NCI-H146 (cell line): ENCODE data around the gene TBXAS1.

ENCODE experiments used
- DNase-seq: peaks from one replicate; lab custom pipeline; 2025; lab: John Stamatoyannopoulos, UW

Gene TBXAS1

GRCh38 chr7:139982927-139983920, 154.2 kb downstream of the TBXAS1 start:
- DNase-seq, result no peak

DNA sequence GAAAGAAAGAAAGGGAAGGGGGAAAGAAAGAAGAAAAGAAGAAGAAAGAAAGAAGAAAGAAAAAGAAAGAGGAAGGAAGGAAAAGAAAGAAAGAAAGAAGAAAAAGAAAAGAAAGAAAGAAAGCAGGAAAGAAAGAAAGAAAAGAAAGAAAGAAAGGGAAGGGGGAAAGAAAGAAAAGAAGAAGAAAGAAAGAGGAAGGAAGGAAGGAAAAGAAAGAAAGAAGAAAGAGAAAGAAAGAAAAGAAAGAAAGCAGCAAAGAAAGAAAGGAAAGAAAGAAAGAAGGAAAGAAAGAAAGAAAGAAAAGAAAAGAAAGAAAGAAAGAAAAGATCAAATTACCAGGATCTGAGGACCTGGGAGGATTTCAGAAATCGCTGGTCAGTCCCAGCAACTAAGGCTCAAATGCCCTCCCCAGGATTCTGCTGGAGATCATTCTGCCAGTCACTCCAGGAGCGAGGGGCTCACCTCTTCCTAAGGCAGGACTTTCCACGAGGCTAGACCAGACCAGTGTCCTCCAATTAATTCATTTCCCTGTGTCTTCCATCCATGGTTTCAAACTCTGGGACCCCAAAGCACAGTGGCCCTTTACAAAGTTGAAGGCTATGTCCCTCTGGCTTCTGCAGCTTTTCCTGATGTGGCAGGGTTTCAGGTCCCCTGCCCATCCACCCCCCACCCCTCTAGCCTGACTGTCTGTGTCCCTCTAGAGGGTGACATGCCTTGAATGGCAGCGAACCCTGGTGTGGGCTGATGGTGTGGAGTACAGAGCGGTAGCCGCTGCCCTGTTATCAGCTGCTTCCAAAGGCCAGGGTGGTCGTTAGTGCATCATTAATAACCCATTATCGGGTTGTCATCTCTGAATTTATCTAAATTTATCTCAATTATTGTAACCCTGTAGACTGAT, 155.8 kb downstream of the TBXAS1 start:
- DNase-seq, result no peak

DNA sequence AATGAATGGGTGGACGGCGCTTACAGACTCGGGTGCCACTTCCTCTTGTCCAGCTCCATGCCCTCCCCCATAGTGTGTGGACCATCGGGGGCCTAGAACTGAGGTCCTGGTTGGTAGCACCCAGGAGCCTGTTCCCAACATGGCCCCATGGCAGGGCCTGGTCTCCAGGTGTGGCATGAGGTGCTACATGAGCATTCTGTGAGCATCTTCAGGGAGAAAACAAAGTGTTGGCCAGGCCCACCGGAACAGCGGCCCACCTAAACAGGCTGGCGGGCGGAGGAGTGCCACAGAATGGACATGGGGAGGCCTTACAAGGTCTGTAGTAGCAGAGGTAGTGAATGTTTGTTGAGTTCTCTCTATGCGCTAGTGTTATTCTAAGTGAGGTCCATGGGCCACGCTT, 156.7 kb downstream of the TBXAS1 start:
- DNase-seq, result no peak

DNA sequence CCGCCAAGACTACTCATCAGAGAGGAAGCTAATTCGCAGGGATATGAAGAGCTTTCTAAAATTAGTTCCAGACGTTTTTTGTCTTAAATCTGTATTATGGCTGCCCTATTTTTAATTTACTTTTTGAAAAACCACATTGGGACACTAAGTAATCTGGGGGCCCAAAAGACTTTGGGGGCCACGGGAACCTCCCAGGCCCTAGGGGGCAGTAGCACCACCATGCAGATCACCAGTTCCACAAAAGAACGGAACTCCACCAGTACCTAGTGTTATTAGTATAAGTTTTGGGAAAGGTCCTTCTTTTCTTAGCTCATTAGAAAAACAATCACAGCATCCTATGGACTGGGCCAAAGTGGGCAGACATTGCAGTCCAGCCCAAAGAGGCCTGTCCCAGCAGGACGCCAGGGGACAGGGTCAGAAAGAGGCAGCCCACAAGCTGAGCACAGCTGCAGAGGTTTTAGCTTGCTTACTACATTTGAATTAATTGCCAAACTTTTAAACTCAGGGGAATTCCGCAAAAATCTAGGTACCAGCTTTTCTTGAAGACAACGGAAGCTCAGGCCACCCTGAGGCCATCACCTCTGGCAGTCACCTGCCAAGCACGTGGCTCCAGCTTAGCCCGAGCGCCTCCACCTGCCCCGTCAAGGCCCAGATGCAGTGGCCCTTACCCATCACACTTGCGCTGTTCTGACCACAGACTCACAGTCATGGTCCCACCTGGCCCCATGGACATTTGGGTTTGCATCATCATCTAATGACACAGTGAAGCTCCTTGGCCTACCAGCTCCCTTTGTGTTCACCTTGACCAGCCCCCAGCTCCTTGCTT, 158.8 kb downstream of the TBXAS1 start:
- DNase-seq, result no peak

GRCh38 chr7:139989366-139990141, 160.5 kb downstream of the TBXAS1 start:
- no peak for DNase-seq

GRCh38 chr7:139990142-139990535, 161.1 kb downstream of the TBXAS1 start:
- DNase-seq, result peak; percentile 16

DNA sequence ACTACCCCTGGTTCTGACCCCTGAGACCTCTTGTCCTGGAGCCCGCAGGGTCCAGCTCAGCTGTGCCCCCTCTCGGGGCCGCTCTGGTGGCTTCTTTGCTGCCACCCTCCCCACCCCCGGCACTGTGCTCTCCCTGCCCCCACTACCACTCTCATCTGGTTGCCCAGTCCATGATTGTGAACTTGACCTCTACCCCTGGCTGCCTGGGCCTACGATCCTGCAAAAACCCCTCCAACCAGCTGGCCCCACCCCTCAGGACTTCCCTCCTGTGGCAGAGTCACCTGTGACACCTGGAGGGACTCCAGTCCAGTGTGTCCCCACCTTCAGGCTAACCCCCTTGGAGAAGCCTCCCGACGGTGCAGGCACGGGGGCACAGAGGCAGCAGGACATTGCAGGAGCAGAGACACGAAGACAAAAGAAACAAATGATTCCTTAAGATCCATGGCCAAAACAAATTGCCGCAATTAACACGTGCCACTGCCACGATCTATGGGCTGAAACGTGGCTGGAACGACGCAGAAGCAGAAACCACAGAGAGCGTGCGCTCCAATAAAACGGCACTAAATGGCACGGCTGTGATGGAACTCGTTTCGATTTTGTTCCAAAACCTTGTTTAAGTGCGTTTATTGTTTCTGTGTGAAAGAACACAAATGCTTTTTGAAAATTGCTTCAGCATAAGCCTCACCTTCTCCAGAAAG, 161.7 kb downstream of the TBXAS1 start:
- no peak for DNase-seq

DNA sequence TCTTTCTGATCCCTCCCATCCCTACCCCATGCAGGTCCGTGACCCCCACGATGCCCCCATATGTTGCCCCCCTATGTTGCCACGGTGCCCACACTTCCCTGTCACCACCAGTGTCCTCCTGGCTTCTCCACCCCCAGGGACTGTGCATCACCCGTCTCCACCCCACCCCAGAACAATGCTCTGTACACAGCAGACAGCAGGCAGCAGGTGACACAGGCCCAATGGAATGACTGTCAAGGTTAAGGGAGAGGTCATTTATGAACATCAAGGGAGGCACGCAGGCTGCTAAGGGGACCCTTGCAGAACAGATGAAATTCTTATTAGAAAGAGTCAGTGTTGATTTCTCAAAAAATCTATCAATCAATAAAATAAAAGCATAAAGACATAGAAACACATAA, 162.2 kb downstream of the TBXAS1 start:
- DNase-seq, result peak; percentile 43

GRCh38 chr7:139991911-139992310, 162.8 kb downstream of the TBXAS1 start:
- no peak for DNase-seq

GRCh38 chr7:139992353-139993044, 163.4 kb downstream of the TBXAS1 start:
- no peak for DNase-seq

- no peak for DNase-seq
These were observed 164.1 kb downstream of the TBXAS1 start for GRCh38 chr7:139993169-139993568.

DNA sequence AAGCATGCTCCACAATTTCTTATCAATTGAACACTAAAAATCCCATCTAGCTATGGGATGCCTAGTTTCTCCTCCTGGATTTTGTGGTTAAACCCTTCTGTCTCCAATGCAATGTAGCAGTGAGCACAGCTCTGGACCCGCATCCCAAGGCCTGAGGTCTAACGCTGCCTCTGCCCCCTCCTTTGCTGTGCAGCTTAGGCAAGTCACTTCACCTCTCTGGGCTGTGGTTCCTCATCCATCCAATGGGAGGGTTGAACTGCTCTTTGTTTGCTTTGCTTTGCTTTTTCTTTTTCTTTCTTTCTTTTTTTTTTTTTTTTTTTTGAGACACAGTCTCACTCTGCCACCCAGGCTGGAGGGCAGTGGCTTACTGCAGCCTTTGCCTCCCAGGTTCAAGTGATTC, 164.5 kb downstream of the TBXAS1 start:
- no peak for DNase-seq

GRCh38 chr7:139994356-139994755, 165.3 kb downstream of the TBXAS1 start:
- no peak for DNase-seq

DNA sequence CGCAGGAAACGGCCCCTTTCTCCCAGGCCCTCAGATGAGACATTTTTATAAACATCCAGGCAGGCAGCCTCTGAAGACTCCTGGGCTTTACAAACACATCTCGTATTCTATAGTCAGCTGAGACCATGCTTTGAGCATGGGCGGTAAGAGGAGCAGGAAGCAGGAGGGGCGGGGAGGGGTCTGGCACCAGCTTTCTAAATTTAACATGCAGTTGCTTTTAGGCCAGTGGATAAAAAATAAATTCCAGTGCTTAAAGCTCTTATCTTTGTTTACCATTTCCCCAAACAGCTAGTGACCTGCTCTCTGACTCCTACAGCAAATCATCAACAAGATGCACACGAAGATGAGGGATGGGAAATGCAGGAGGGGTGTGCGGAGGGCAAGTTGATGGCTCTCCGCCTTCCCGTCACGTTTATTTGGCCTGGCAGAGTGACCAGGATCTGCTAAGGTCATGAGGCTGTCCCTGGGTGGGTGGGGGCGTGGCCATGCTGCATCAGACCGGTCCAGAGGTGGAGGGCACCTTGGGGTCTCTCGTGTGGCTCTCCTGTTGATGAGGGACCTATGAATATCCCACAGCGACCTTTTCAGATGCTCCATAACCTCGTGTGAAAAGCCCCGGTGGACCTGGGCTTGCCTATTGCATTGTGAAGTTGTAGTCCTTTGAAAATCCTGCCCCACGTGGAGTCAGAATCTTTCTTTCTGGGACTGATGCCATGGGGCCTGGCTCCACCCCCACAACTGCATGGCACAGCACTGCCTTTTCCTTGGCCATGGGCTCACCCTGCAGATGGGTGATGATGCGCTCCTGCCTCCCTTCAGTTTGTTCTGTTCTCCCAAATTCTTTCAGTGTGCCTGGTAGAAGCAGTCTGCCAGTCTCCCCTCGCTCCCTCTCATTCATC, 166.2 kb downstream of the TBXAS1 start:
- DNase-seq, result no peak

GRCh38 chr7:139998572-139998971, 169.5 kb downstream of the TBXAS1 start:
- no peak for DNase-seq

DNA sequence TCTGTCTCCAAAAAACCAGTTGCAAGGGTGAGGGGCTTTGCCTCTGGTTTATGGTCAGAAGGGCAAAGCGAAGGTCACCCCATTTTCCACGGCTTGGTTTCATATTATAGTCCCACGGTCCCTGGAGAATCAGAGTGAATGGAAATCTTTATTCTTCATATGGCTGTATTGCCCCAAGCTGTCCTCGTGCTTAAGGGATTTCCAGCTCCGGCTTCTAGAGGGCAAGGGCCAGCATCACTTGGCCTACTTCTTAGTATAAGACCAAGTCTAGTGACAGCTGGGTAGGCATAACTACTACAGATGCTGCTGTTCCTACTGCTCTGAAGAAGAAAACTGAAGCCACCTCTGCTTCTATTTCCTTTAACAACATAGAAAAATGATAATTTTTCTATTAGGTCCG, 170.5 kb downstream of the TBXAS1 start:
- DNase-seq, result no peak

GRCh38 chr7:140000666-140001268, 171.7 kb downstream of the TBXAS1 start:
- DNase-seq, result no peak

DNA sequence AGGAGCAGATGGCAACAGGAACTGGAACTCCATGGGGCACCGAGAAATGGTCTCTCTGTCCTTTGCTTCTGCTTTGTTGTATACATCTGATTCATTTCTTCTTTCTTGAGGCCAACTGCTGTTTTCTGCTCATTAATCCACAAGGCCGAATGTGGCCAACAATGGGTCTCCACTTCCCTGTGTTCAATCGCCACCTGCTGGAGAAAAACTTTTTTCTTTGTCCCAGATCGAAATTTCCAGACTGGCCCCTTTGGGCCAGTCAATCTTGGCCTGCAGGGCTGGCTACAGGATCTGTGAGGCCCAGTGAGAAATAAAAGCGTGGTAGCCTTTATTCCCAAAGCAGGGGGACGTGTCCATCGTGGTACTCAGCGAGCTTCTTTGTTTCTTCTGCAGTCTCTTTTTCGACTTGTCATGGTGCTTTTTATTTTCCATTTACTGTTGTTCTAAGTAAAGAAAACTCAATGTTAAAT, 174.9 kb downstream of the TBXAS1 start:
- DNase-seq, result peak; percentile 18
